Measurements from ENCODE around the gene CNFN.

GRCh38 chr19:42426643-42427042 lies 36.5 kb upstream of the CNFN start:
- TF ChIP-seq RAD21 (IDR thresholded peaks at IDR 0.05; ENCODE audit: low read depth) (no peak), MAX (IDR thresholded peaks at IDR 0.05) (no peak), FOXM1 (IDR thresholded peaks at IDR 0.05; ENCODE audit: borderline replicate concordance, low read depth) (no peak), YY1 (IDR thresholded peaks at IDR 0.05; ENCODE audit: low read depth) (no peak), TEAD4 (IDR thresholded peaks at IDR 0.05) (no peak), TCF12 (IDR thresholded peaks at IDR 0.05; ENCODE audit: low read depth) (no peak), TAF1 (IDR thresholded peaks at IDR 0.05; ENCODE audit: low read depth) (no peak), CREB1 (IDR thresholded peaks at IDR 0.05; ENCODE audit: low read depth) (no peak), REST (IDR thresholded peaks at IDR 0.05; ENCODE audit: low read depth) (no peak), CEBPB (IDR thresholded peaks at IDR 0.05) (no peak), EP300 (IDR thresholded peaks at IDR 0.05; ENCODE audit: borderline replicate concordance) (no peak), ZBTB7A (IDR thresholded peaks at IDR 0.05; ENCODE audit: low read depth) (no peak), EGR1 (IDR thresholded peaks at IDR 0.05) (no peak)
